ENCODE data around the gene HTR3B.
"Not testable (repeated sequence)": the region's sequence is repeated elsewhere in the genome, so short reads cannot be mapped to it uniquely, and the experiment has no call there.

HTR3B gene

DNA sequence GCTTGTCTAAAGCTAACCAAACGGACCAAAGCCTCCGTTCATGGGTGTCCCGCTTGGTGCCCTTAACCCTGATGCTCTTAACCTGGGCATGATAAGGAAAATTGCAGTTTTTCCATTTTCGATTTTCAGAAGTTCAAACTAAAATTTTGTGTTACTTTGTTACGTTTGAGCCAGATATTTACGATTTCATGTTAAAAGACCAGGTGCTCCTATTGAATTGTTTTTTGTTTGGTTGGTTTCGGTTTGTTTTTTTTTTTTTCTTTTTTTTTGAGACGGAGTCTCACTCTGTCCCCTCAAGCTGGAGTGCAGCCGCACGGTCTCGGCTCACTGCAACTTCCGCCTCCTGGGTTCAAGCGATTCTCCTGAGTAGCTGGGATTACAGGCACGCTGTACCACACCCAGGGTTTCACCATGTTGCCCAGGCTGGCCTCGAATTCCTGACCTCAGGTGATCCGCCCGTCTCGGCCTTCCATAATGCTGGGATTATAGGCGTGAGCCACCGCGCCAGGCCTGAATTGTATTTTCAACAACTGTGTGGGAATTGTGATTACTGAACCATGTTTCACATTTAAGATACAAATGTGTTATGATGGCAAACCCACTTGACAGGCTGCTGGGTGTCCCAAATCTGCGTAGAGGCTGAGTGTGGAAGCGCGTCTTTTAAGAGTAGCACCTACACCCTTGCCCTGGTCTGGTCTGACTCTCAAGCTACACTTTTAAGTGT lies 28.4 kb upstream of the HTR3B start:
- no peak for TF ChIP-seq CTCF (IDR thresholded peaks at IDR 0.05; ENCODE audit: insufficient read depth, missing control alignments)
- no peak for DNase-seq (ENCODE audit: insufficient read length, low spot score)
- FAIRE-seq = no peak

DNA sequence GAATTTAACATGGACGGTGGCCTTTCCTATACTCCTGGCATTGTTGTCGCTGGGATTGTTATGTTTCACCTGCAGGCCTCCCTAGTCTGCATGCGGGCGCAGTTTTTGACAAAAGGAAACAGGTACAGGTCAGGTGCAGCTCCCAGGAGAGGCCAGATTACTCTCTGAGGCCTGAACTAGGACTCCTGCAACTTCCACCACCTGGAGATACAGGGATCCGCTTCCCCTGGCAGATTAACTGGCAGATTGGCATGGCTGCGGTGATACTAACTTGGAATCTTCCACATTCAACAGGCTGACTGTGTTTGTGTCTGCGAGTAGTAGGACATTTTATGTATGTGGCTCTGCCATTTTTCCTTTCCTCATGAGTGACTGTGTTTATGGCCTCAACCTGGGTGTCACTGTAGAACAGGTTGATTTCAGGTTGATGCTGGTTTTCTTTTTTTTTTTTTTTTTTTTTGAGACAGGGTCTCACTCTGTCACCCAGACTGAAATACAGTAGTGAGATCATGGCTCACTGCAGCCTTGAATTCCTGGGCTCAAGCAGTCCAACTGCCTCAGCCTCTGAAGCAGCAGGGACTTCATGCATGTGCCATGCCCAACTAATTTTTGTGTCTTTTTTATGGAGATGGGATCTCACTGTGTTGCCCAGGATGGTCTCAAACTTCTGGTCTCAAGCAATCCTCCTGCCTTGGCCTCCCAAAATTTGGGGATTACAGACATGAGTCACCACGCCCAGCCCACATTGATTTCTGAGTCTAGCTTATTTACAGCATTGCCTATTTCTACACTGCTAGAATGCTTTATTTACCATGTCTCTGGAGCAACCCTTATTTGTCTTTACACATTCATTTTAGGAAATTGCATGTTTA lies 27.6 kb upstream of the HTR3B start:
- FAIRE-seq (no peak), DNase-seq (ENCODE audit: insufficient read length, low spot score) (no peak)
- TF ChIP-seq CTCF (IDR thresholded peaks at IDR 0.05; ENCODE audit: insufficient read depth, missing control alignments) = no peak

DNA sequence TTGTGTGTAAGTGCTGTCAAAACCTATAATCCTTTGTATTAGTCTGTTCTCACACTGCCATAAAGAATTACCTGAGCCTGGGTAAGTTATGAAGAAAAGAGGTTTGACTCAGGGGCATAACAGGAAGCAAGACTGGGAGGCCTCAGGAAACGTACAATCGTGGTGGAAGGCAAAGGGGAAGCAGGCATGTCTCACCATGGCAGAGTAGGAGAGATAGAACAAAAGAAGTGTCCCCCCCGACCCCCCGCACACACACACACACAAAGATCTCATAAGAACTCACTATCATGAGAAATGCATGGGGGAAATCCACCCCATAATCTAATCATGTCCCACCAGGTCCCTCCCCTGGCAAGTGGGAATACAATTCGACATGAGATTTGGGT lies 26.9 kb upstream of the HTR3B start:
- DNase-seq (ENCODE audit: insufficient read length, low spot score) (no peak), FAIRE-seq (no peak)
- no peak for TF ChIP-seq CTCF (IDR thresholded peaks at IDR 0.05; ENCODE audit: insufficient read depth, missing control alignments)

DNA sequence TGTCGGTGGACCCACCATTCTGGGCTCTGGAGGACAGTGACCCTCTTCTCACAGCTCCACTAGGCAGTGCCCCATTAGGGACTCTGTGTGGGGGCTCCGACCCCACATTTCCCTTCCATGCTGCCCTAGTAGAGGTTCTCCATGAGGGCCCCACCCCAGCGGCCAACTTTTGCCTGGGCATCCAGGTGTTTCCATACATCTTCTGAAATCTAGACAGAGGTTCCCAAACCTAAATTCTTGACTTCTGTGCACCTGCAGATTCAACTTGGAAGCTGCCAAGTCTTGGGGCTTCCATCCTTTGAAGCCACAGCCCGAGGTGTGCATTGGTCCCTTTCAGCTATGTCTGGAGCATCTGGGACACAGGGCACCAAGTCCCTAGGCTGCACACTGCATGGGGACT lies 25.1 kb upstream of the HTR3B start:
- not testable (repeated sequence) for FAIRE-seq; DNase-seq (ENCODE audit: insufficient read length, low spot score)

GRCh38 chr11:113880971-113881370 lies 23.6 kb upstream of the HTR3B start:
- DNase-seq (ENCODE audit: insufficient read length, low spot score) = no peak
- no peak for FAIRE-seq
- TF ChIP-seq CTCF (IDR thresholded peaks at IDR 0.05; ENCODE audit: insufficient read depth, missing control alignments) = no peak

DNA sequence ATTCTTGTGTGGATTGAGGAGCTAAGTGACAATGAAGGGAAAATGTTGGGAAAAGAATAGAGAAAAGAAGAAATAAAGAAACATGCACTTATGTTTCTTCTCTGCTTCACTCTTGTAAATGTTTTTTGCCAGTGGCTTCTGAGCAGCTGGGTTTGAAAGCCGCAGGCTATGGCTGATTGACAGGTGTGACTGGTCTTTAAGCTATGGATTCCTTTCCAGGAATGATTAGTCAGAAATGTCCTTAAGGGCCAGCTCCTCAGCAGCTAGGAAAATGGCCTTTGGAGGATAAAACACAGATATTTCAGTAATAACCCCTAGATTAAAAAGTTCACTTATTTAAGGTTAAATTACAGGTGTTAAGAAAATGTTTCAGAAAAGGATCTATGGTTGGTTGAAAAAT lies 22.7 kb upstream of the HTR3B start:
- no peak for TF ChIP-seq CTCF (IDR thresholded peaks at IDR 0.05; ENCODE audit: insufficient read depth, missing control alignments)
- FAIRE-seq (no peak), DNase-seq (ENCODE audit: insufficient read length, low spot score) (no peak)

GRCh38 chr11:113884361-113884836 lies 20.2 kb upstream of the HTR3B start:
- no peak for TF ChIP-seq CTCF (IDR thresholded peaks at IDR 0.05; ENCODE audit: insufficient read depth, missing control alignments)
- FAIRE-seq (no peak), DNase-seq (ENCODE audit: insufficient read length, low spot score) (no peak)
